Measurements from ENCODE around the gene MUS81.

Gene MUS81, protein sequence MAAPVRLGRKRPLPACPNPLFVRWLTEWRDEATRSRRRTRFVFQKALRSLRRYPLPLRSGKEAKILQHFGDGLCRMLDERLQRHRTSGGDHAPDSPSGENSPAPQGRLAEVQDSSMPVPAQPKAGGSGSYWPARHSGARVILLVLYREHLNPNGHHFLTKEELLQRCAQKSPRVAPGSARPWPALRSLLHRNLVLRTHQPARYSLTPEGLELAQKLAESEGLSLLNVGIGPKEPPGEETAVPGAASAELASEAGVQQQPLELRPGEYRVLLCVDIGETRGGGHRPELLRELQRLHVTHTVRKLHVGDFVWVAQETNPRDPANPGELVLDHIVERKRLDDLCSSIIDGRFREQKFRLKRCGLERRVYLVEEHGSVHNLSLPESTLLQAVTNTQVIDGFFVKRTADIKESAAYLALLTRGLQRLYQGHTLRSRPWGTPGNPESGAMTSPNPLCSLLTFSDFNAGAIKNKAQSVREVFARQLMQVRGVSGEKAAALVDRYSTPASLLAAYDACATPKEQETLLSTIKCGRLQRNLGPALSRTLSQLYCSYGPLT

GRCh38 chr11:65860278-65861164 is at the start of gene MUS81:
Gene MUS81 (plus strand): TSS chr11:65860433. CDS start chr11:65860754, 321 bp downstream.
- peak within 1 kb of the TSS; percentile 98 for H3K27ac ChIP-seq
- peak; percentile 82; the same call in 1 of the 2 replicates for TF ChIP-seq ZFX (IDR thresholded peaks at IDR 0.05)
- TF ChIP-seq, protein P1, sequence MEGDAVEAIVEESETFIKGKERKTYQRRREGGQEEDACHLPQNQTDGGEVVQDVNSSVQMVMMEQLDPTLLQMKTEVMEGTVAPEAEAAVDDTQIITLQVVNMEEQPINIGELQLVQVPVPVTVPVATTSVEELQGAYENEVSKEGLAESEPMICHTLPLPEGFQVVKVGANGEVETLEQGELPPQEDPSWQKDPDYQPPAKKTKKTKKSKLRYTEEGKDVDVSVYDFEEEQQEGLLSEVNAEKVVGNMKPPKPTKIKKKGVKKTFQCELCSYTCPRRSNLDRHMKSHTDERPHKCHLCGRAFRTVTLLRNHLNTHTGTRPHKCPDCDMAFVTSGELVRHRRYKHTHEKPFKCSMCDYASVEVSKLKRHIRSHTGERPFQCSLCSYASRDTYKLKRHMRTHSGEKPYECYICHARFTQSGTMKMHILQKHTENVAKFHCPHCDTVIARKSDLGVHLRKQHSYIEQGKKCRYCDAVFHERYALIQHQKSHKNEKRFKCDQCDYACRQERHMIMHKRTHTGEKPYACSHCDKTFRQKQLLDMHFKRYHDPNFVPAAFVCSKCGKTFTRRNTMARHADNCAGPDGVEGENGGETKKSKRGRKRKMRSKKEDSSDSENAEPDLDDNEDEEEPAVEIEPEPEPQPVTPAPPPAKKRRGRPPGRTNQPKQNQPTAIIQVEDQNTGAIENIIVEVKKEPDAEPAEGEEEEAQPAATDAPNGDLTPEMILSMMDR (conservative IDR thresholded peaks at IDR 0.05): peak; percentile 95

DNA sequence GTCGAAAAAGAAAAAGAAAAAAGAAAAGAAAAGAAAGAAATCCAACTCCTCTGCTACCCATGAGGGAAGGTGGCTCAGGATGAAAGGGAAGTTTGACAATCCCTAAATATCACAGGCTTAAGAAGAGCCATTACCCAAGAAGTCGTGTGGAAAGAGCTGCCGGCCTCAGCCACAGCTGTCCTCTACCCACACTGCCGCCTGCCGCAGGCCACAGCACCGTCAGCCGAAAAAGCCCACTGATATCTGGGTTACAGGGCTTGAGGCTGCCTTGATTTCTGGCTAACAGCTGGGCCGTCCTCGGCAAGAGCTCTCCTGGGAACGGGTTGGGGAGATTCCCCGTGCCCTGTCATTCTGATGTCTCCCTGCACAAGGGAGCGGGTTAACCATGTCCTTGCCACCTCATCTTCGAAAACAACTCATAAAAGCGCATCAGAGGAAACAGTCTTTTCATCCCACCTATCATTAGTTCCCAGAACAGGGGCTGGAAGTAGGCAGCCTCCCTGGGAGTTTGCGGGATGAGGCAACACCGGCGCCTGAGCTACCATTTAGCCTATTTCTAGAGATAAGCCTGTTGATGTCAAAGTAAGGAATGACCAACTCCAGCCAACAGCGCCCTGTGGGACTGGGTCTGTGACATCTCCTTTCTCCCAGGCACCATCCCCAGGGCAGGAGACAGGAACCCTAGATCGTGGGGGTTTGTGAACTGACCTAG is 48.3 kb upstream of the MUS81 start:
- H3K27ac ChIP-seq: no peak overlapping the region
- TF ChIP-seq, protein P1 (conservative IDR thresholded peaks at IDR 0.05): no peak
- no peak for TF ChIP-seq ZFX (IDR thresholded peaks at IDR 0.05)

GRCh38 chr11:65814131-65814985 is 45.9 kb upstream of the MUS81 start:
- H3K27ac ChIP-seq: no peak overlapping the region
- no peak for TF ChIP-seq ZFX (IDR thresholded peaks at IDR 0.05)
- TF ChIP-seq, protein P1 (conservative IDR thresholded peaks at IDR 0.05): no peak

GRCh38 chr11:65814986-65815565 is 45.2 kb upstream of the MUS81 start:
- H3K27ac ChIP-seq: no peak overlapping the region
- TF ChIP-seq, protein P1 (conservative IDR thresholded peaks at IDR 0.05): no peak
- TF ChIP-seq ZFX (IDR thresholded peaks at IDR 0.05): no peak

- no peak overlapping the region for H3K27ac ChIP-seq
These were observed 43.5 kb upstream of the MUS81 start for GRCh38 chr11:65816696-65817095.

More at GRCh38 chr11:65816696-65817095, 43.5 kb upstream of the MUS81 start:
- TF ChIP-seq, protein P1 (conservative IDR thresholded peaks at IDR 0.05): no peak
- TF ChIP-seq ZFX (IDR thresholded peaks at IDR 0.05): no peak
